CD4-positive, alpha-beta memory T cell (primary cell): ENCODE results near the gene SLC37A2. TPM values are rescaled to one million over a fixed set of nuclear protein-coding genes. Genes with fewer than 3 reads are reported as not detected.
"Not testable (repeated sequence)": the region's sequence is repeated elsewhere in the genome, so short reads cannot be mapped to it uniquely, and the experiment has no call there.

ENCODE experiments used
- CTCF ChIA-PET: fragments of 350-600 bp; sonication (Branson Sonifier 250); formaldehyde crosslinking; loops from one replicate; lab custom pipeline; 2021; ENCODE audit warnings: inconsistent platforms; ENCODE audit not compliant: partially characterized antibody; lab: Charles Lee
- POLR2A ChIA-PET: fragments of 350-600 bp; sonication (Branson Sonifier 250); formaldehyde crosslinking; loops from one replicate; lab custom pipeline; 2021; ENCODE audit not compliant: partially characterized antibody; lab: Charles Lee
- DNase-seq, 5 donors: peaks; one replicate each; pipeline versions ENCODE4 v3.0.0 to v3.0.0-alpha.2; 2020 to 2022; ENCODE audit warnings: mixed read lengths in 1 of 5
- H3K27ac ChIP-seq: one replicate; pipeline ENCODE4 v1.7.0; 2013; ENCODE audit warnings: low read depth, low read length
- H3K27me3 ChIP-seq: 2 replicates; pipeline ENCODE4 v1.7.0; 2013; ENCODE audit warnings: mild to moderate bottlenecking, low read length, moderate library complexity; ENCODE audit not compliant: insufficient read depth
- H3K36me3 ChIP-seq: 2 replicates; pipeline ENCODE4 v1.7.0; 2013; ENCODE audit warnings: mild to moderate bottlenecking, low read length, moderate library complexity; ENCODE audit not compliant: insufficient read depth
- H3K4me1 ChIP-seq: 2 replicates; pipeline ENCODE4 v1.7.0; 2013; ENCODE audit warnings: mild to moderate bottlenecking, low read length, moderate library complexity; ENCODE audit not compliant: insufficient read depth
- H3K4me3 ChIP-seq, 2 donors: one replicate each; pipeline ENCODE4 v1.7.0; 2013; ENCODE audit warnings: low read length in 2 of 2, mild to moderate bottlenecking in 1 of 2
- H3K9me3 ChIP-seq, 2 donors: one replicate each; pipeline ENCODE4 v1.7.0; 2013; ENCODE audit warnings: low read length in 2 of 2, control low read depth in 1 of 2; ENCODE audit not compliant: control insufficient read depth in 1 of 2
- H3K27ac Mint-ChIP-seq, 7 donors: one replicate each; pipeline ENCODE4 v1.8.0; 2020 to 2021; ENCODE audit warnings: mixed read lengths in 7 of 7, mild to moderate bottlenecking in 6 of 7, inconsistent platforms in 3 of 7, moderate library complexity in 3 of 7
- H3K27me3 Mint-ChIP-seq, 2 donors: one replicate each; pipeline ENCODE4 v1.8.0; 2020 to 2021; ENCODE audit warnings: mixed read lengths in 2 of 2
- H3K36me3 Mint-ChIP-seq, 2 donors: one replicate each; pipeline ENCODE4 v1.8.0; 2020 to 2021; ENCODE audit warnings: mixed read lengths in 2 of 2, inconsistent platforms in 1 of 2, mild to moderate bottlenecking in 1 of 2
- H3K4me1 Mint-ChIP-seq, 4 donors: one replicate each; pipeline ENCODE4 v1.8.0; 2020 to 2021; ENCODE audit warnings: mixed read lengths in 4 of 4, mild to moderate bottlenecking in 1 of 4
- H3K4me3 Mint-ChIP-seq, 8 donors: one replicate each; pipeline ENCODE4 v1.8.0; 2020 to 2021; ENCODE audit warnings: mixed read lengths in 8 of 8, mild to moderate bottlenecking in 7 of 8, moderate library complexity in 6 of 8, inconsistent platforms in 3 of 8
- H3K9me3 Mint-ChIP-seq, 8 donors: one replicate each; pipeline ENCODE4 v1.8.0; 2020 to 2021; ENCODE audit warnings: mixed read lengths in 8 of 8, mild to moderate bottlenecking in 5 of 8, inconsistent platforms in 3 of 8, moderate library complexity in 1 of 8
- intact Hi-C: fragments of 100-400 bp; cut with micrococcal nuclease; formaldehyde crosslinking; loops from one replicate; pipeline ENCODE4 v1.15.1; 2023
- polyA plus RNA-seq, 2 donors: library from polyadenylated mRNA; unstranded; fragments of 300-500 nt; fragmentation: Illumina TruSeq; gene quantifications; one replicate each; pipeline ENCODE4 v1.2.3, GENCODE V29; 2021
- total RNA-seq, 2 experiments: library from RNA; stranded (reverse); gene quantifications; one replicate each; pipeline ENCODE4 v1.2.3, GENCODE V29; 2021

Gene SLC37A2
- 1 to 10 TPM; 3.8 to 4.8 TPM for total RNA-seq
- polyA plus RNA-seq = not detected

GRCh38 chr11:125062931-125063428, at the start of gene SLC37A2:
TSS of gene SLC37A2 (plus strand) at chr11:125063305. CDS start at chr11:125063368, 63 bp downstream.
- Mint-ChIP-seq H3K27ac (peak within 1 kb of the TSS in 5 of 7 donors; percentile 14 to 72 (median 70)), H3K4me3 (peak within 1 kb of the TSS; percentile 87 to 94 (median 90)), H3K27me3 (peaks cover 3 to 18% of the 10 kb centered on the region in 2 donors), H3K36me3 (no peaks in the 10 kb centered on the region), H3K9me3 (no peaks in the 10 kb centered on the region), H3K4me1 (peaks cover 2 to 19% (median 5%) of the 10 kb centered on the region in 4 donors)
- H3K27me3 ChIP-seq = peaks cover 24% of the 10 kb centered on the region
- H3K4me1 ChIP-seq = peaks cover 10% of the 10 kb centered on the region
- POLR2A ChIA-PET = interaction anchor here (1.0 kb wide), 1 partner anchor 49 kb away, joined by 3 read pairs; the partner anchor contains the start of gene TMEM218
- intact Hi-C loops = no loop called here
- H3K27ac ChIP-seq = no peak within 1 kb of the TSS
- H3K4me3 ChIP-seq = peak within 1 kb of the TSS; percentile 54 to 58
- no peaks in the 10 kb centered on the region for H3K36me3 ChIP-seq
- DNase-seq = peak; percentile 21 to 51 (median 28)
- CTCF ChIA-PET = interaction anchor here (1.2 kb wide), 1 partner anchor 187 kb away, joined by 3 read pairs; no protein-coding TSS in a partner anchor
- no peaks in the 10 kb centered on the region for H3K9me3 ChIP-seq

GRCh38 chr11:125016413-125016812, 46.7 kb upstream of the SLC37A2 start:
- peaks cover 2 to 17% of the 10 kb centered on the region in 2 donors for H3K36me3 Mint-ChIP-seq
- peak overlapping the region in 1 of 7 donors; percentile 14 for H3K27ac Mint-ChIP-seq
- H3K27me3 Mint-ChIP-seq = no peaks in the 10 kb centered on the region
- H3K4me3 ChIP-seq = no peak overlapping the region
- H3K9me3 Mint-ChIP-seq = peaks cover 0 to 8% (median under 1%) of the 10 kb centered on the region in 8 donors
- ChIA-PET CTCF (no interaction called here), POLR2A (no interaction called here)
- H3K27me3 ChIP-seq = no peaks in the 10 kb centered on the region
- intact Hi-C loops = no loop called here
- no peak overlapping the region for H3K4me3 Mint-ChIP-seq
- no peak for DNase-seq
- H3K4me1 Mint-ChIP-seq = no peaks in the 10 kb centered on the region
- no peak overlapping the region for H3K27ac ChIP-seq
- no peaks in the 10 kb centered on the region for H3K36me3 ChIP-seq
- H3K4me1 ChIP-seq = no peaks in the 10 kb centered on the region
- H3K9me3 ChIP-seq = no peaks in the 10 kb centered on the region

- Mint-ChIP-seq H3K27ac (no peak overlapping the region), H3K4me3 (no peak overlapping the region), H3K4me1 (no peaks in the 10 kb centered on the region), H3K27me3 (no peaks in the 10 kb centered on the region), H3K36me3 (no peaks in the 10 kb centered on the region), H3K9me3 (no peaks in the 10 kb centered on the region)
- intact Hi-C loops = no loop called here
- no peaks in the 10 kb centered on the region for H3K36me3 ChIP-seq
- no peak overlapping the region for H3K27ac ChIP-seq
- no peak overlapping the region for H3K4me3 ChIP-seq
- no peak for DNase-seq
- no peaks in the 10 kb centered on the region for H3K27me3 ChIP-seq
- H3K9me3 ChIP-seq = no peaks in the 10 kb centered on the region
- no peaks in the 10 kb centered on the region for H3K4me1 ChIP-seq
- POLR2A ChIA-PET = no interaction called here
- CTCF ChIA-PET = no interaction called here
Measured at GRCh38 chr11:125020342-125020741, 42.8 kb upstream of the SLC37A2 start.

GRCh38 chr11:125022551-125022950, 40.6 kb upstream of the SLC37A2 start:
- peaks cover 0 to 4% of the 10 kb centered on the region in 2 donors for H3K36me3 Mint-ChIP-seq
- Histone ChIP-seq H3K4me1 (no peaks in the 10 kb centered on the region), H3K36me3 (no peaks in the 10 kb centered on the region), H3K4me3 (no peak overlapping the region), H3K27ac (no peak overlapping the region), H3K27me3 (no peaks in the 10 kb centered on the region), H3K9me3 (no peaks in the 10 kb centered on the region)
- H3K4me1 Mint-ChIP-seq = no peaks in the 10 kb centered on the region
- ChIA-PET CTCF (no interaction called here), POLR2A (no interaction called here)
- no peak overlapping the region for H3K27ac Mint-ChIP-seq
- H3K27me3 Mint-ChIP-seq = no peaks in the 10 kb centered on the region
- no peaks in the 10 kb centered on the region for H3K9me3 Mint-ChIP-seq
- DNase-seq = no peak
- intact Hi-C loops = no loop called here
- no peak overlapping the region for H3K4me3 Mint-ChIP-seq

- H3K36me3 ChIP-seq = no peaks in the 10 kb centered on the region
- H3K4me1 ChIP-seq = no peaks in the 10 kb centered on the region
- CTCF ChIA-PET = no interaction called here
- no peak for DNase-seq
- POLR2A ChIA-PET = no interaction called here
- no peaks in the 10 kb centered on the region for H3K9me3 ChIP-seq
- H3K27ac ChIP-seq = no peak overlapping the region
- H3K27ac Mint-ChIP-seq = no peak overlapping the region
- H3K27me3 Mint-ChIP-seq = no peaks in the 10 kb centered on the region
- H3K4me3 ChIP-seq = no peak overlapping the region
- no peaks in the 10 kb centered on the region for H3K4me1 Mint-ChIP-seq
- intact Hi-C loops = no loop called here
- H3K27me3 ChIP-seq = no peaks in the 10 kb centered on the region
- peaks cover 8 to 25% of the 10 kb centered on the region in 2 donors for H3K36me3 Mint-ChIP-seq
- no peak overlapping the region for H3K4me3 Mint-ChIP-seq
- peaks cover 0 to 5% (median 0%) of the 10 kb centered on the region in 8 donors for H3K9me3 Mint-ChIP-seq
Measured at GRCh38 chr11:125025968-125026367, 37.1 kb upstream of the SLC37A2 start.

- H3K27me3 Mint-ChIP-seq, H3K27me3 ChIP-seq, H3K4me1 ChIP-seq, POLR2A ChIA-PET, H3K36me3 ChIP-seq, H3K9me3 ChIP-seq, H3K4me3 ChIP-seq, CTCF ChIA-PET, H3K4me1 Mint-ChIP-seq, H3K27ac ChIP-seq, intact Hi-C loops, DNase-seq, H3K4me3 Mint-ChIP-seq, H3K27ac Mint-ChIP-seq: not testable (repeated sequence)
- peaks cover 5 to 20% (median 12%) of the 10 kb centered on the region in 8 donors for H3K9me3 Mint-ChIP-seq
- peaks cover 23 to 49% of the 10 kb centered on the region in 2 donors for H3K36me3 Mint-ChIP-seq
Measured at GRCh38 chr11:125029431-125029830, 33.7 kb upstream of the SLC37A2 start.

GRCh38 chr11:125036933-125037332, 26.2 kb upstream of the SLC37A2 start:
- no peaks in the 10 kb centered on the region for H3K27me3 ChIP-seq
- no peak for DNase-seq
- intact Hi-C loops = no loop called here

More at GRCh38 chr11:125036933-125037332, 26.2 kb upstream of the SLC37A2 start:
- no peak overlapping the region for H3K4me3 ChIP-seq
- no peaks in the 10 kb centered on the region for H3K4me1 ChIP-seq
- H3K36me3 ChIP-seq = no peaks in the 10 kb centered on the region
- peaks cover 27 to 33% of the 10 kb centered on the region in 2 donors for H3K36me3 Mint-ChIP-seq
- H3K9me3 ChIP-seq = no peaks in the 10 kb centered on the region
- CTCF ChIA-PET = no interaction called here
- H3K4me1 Mint-ChIP-seq = no peaks in the 10 kb centered on the region
- H3K27ac Mint-ChIP-seq = peak overlapping the region in 1 of 7 donors; percentile 23
- H3K27me3 Mint-ChIP-seq = no peaks in the 10 kb centered on the region
- no peak overlapping the region for H3K27ac ChIP-seq
- no peak overlapping the region for H3K4me3 Mint-ChIP-seq
- POLR2A ChIA-PET = no interaction called here
- H3K9me3 Mint-ChIP-seq = peaks cover 2 to 37% (median 22%) of the 10 kb centered on the region in 8 donors
